G401.6 (cell line): ENCODE results near the gene MAST2.
"Not testable (repeated sequence)": the region's sequence is repeated elsewhere in the genome, so short reads cannot be mapped to it uniquely, and the experiment has no call there.

Source experiments
- FAIRE-seq: peaks from 2 replicates; lab custom pipeline; 2012; peaks lifted over from hg19 to GRCh38; lab: Jason Lieb, UNC

Gene MAST2

GRCh38 chr1:45938029-45938428 is 134.6 kb downstream of the MAST2 start:
- peak; percentile 13 for FAIRE-seq

GRCh38 chr1:45942411-45942810 is 139.0 kb downstream of the MAST2 start:
- no peak for FAIRE-seq

GRCh38 chr1:45943185-45943584 is 139.8 kb downstream of the MAST2 start:
- FAIRE-seq, result no peak

GRCh38 chr1:45945426-45945825 is 142.0 kb downstream of the MAST2 start:
- FAIRE-seq, result no peak

GRCh38 chr1:45949462-45949861 is 146.1 kb downstream of the MAST2 start:
- not testable (repeated sequence) for FAIRE-seq

- no peak for FAIRE-seq
Measured at GRCh38 chr1:45952072-45952471, 148.7 kb downstream of the MAST2 start.

GRCh38 chr1:45953934-45954847 is 150.8 kb downstream of the MAST2 start:
- FAIRE-seq, result no peak

- no peak for FAIRE-seq
Measured at GRCh38 chr1:45957684-45958083, 154.3 kb downstream of the MAST2 start.

- FAIRE-seq, result no peak
Measured at GRCh38 chr1:45958317-45958716, 154.9 kb downstream of the MAST2 start.

GRCh38 chr1:45960930-45961715 is 157.7 kb downstream of the MAST2 start:
- no peak for FAIRE-seq

- not testable (repeated sequence) for FAIRE-seq
Measured at GRCh38 chr1:45961936-45962335, 158.5 kb downstream of the MAST2 start.

- FAIRE-seq, result no peak
Measured at GRCh38 chr1:45968941-45969666, 165.7 kb downstream of the MAST2 start.

- FAIRE-seq, result no peak
Measured at GRCh38 chr1:45969866-45970265, 166.5 kb downstream of the MAST2 start.

GRCh38 chr1:45971335-45971734 is 167.9 kb downstream of the MAST2 start:
- FAIRE-seq, result no peak

- no peak for FAIRE-seq
Measured at GRCh38 chr1:45971922-45972531, 168.6 kb downstream of the MAST2 start.

GRCh38 chr1:45972621-45973020 is 169.2 kb downstream of the MAST2 start:
- FAIRE-seq, result no peak

GRCh38 chr1:45973121-45973520 is 169.7 kb downstream of the MAST2 start:
- no peak for FAIRE-seq

GRCh38 chr1:45974541-45975269 is 171.3 kb downstream of the MAST2 start:
- FAIRE-seq, result no peak

- no peak for FAIRE-seq
Measured at GRCh38 chr1:45976623-45977022, 173.2 kb downstream of the MAST2 start.

- no peak for FAIRE-seq
Measured at GRCh38 chr1:45979074-45979777, 175.8 kb downstream of the MAST2 start.

GRCh38 chr1:45979778-45980176 is 176.4 kb downstream of the MAST2 start:
- FAIRE-seq, result no peak
